ENCODE data around the gene CPT1C. TPM values are rescaled to one million over a fixed set of nuclear protein-coding genes. Genes with fewer than 3 reads are reported as not detected.

Gene CPT1C
- total RNA-seq, 4 donors from 2014 or later, result 0.26 to 0.97 (median 0.73) TPM; not detected in 1

- Histone ChIP-seq H3K27ac (no peak overlapping the region), H3K27me3 (peaks cover 3 to 17% (median 13%) of the 10 kb centered on the region in 3 donors), H3K9me3 (no peaks in the 10 kb centered on the region), H3K4me1 (peaks cover 10 to 14% of the 10 kb centered on the region in 2 donors), H3K36me3 (peaks cover 0 to 6% of the 10 kb centered on the region in 2 donors), H3K4me3 (no peak overlapping the region)
- TF ChIP-seq, protein P1, sequence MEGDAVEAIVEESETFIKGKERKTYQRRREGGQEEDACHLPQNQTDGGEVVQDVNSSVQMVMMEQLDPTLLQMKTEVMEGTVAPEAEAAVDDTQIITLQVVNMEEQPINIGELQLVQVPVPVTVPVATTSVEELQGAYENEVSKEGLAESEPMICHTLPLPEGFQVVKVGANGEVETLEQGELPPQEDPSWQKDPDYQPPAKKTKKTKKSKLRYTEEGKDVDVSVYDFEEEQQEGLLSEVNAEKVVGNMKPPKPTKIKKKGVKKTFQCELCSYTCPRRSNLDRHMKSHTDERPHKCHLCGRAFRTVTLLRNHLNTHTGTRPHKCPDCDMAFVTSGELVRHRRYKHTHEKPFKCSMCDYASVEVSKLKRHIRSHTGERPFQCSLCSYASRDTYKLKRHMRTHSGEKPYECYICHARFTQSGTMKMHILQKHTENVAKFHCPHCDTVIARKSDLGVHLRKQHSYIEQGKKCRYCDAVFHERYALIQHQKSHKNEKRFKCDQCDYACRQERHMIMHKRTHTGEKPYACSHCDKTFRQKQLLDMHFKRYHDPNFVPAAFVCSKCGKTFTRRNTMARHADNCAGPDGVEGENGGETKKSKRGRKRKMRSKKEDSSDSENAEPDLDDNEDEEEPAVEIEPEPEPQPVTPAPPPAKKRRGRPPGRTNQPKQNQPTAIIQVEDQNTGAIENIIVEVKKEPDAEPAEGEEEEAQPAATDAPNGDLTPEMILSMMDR (IDR thresholded peaks at IDR 0.05 in 4 of 5, conservative IDR thresholded peaks at IDR 0.05 in 1 of 5), result no peak
- no peak for TF ChIP-seq POLR2A (IDR thresholded peaks at IDR 0.05)
- in situ Hi-C loops (cut with MboI; ENCODE audit: low sequenced_read_pairs in 4 of 4) (no loop called here), intact Hi-C loops (cut with DNase I; ENCODE audit: low total_unique reads) (no loop called here)
- ATAC-seq (no peak), DNase-seq (no peak)
These were observed 1.2 kb downstream of the CPT1C start for GRCh38 chr19:49692147-49692506.

GRCh38 chr19:49696115-49696514 lies 5.2 kb downstream of the CPT1C start:
- TF ChIP-seq, protein P1 (IDR thresholded peaks at IDR 0.05 in 4 of 5, conservative IDR thresholded peaks at IDR 0.05 in 1 of 5), result no peak
- no peak for TF ChIP-seq POLR2A (IDR thresholded peaks at IDR 0.05)
- in situ Hi-C loops (cut with MboI; ENCODE audit: low sequenced_read_pairs in 4 of 4) (no loop called here), intact Hi-C loops (cut with DNase I; ENCODE audit: low total_unique reads) (no loop called here)
- DNase-seq, result no peak
- H3K4me1 ChIP-seq, result peaks cover 0 to 6% of the 10 kb centered on the region in 2 donors
- peaks cover 0 to 6% (median 2%) of the 10 kb centered on the region in 3 donors for H3K27me3 ChIP-seq
- no peak overlapping the region for H3K4me3 ChIP-seq
- no peak for ATAC-seq
- no peaks in the 10 kb centered on the region for H3K9me3 ChIP-seq
- no peak overlapping the region for H3K27ac ChIP-seq
- no peaks in the 10 kb centered on the region for H3K36me3 ChIP-seq

DNA sequence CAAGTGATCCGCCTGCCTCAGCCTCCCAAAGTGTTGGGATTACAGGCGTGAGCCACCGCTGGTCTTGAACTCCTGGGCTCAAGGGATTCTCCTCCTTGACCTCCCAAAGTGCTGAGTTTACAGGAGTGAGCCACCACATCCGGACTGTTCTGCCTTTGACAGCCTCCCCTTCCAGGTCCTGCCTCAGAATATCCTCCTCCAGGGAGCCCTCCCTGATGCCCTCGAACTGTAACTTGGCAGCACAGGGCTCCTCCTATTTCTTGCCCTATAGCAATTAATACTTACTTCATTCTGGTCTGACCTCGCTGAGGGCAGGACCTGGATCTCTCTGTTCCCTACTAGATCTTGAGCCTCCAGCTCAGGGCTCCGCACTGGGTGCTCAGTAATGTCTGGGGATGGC lies 5.9 kb downstream of the CPT1C start:
- DNase-seq, result no peak
- H3K4me3 ChIP-seq, result no peak overlapping the region
- TF ChIP-seq POLR2A (IDR thresholded peaks at IDR 0.05), result no peak
- TF ChIP-seq, protein P1 (IDR thresholded peaks at IDR 0.05 in 4 of 5, conservative IDR thresholded peaks at IDR 0.05 in 1 of 5), result no peak
- no peaks in the 10 kb centered on the region for H3K9me3 ChIP-seq
- H3K36me3 ChIP-seq, result no peaks in the 10 kb centered on the region
- H3K27ac ChIP-seq, result no peak overlapping the region
- in situ Hi-C loops (cut with MboI; ENCODE audit: low sequenced_read_pairs in 4 of 4) (no loop called here), intact Hi-C loops (cut with DNase I; ENCODE audit: low total_unique reads) (no loop called here)
- no peaks in the 10 kb centered on the region for H3K4me1 ChIP-seq
- peaks cover 0 to 5% (median 0%) of the 10 kb centered on the region in 3 donors for H3K27me3 ChIP-seq
- ATAC-seq, result no peak

GRCh38 chr19:49699364-49699763 lies 8.4 kb downstream of the CPT1C start:
- no peaks in the 10 kb centered on the region for H3K9me3 ChIP-seq
- no peaks in the 10 kb centered on the region for H3K36me3 ChIP-seq

More at GRCh38 chr19:49699364-49699763, 8.4 kb downstream of the CPT1C start:
- TF ChIP-seq, protein P1 (IDR thresholded peaks at IDR 0.05 in 4 of 5, conservative IDR thresholded peaks at IDR 0.05 in 1 of 5), result no peak
- TF ChIP-seq POLR2A (IDR thresholded peaks at IDR 0.05), result no peak
- Histone ChIP-seq H3K4me3 (no peak overlapping the region), H3K27me3 (peaks cover 0 to 5% (median 0%) of the 10 kb centered on the region in 3 donors), H3K27ac (no peak overlapping the region), H3K4me1 (no peaks in the 10 kb centered on the region)
- intact Hi-C loops (cut with DNase I; ENCODE audit: low total_unique reads) (no loop called here), in situ Hi-C loops (cut with MboI; ENCODE audit: low sequenced_read_pairs in 4 of 4) (no loop called here)
- DNase-seq (no peak), ATAC-seq (no peak)
